ENCODE measurements around the gene ETNK2.

The ETNK2 gene

GRCh38 chr1:204169858-204170257 is 18.0 kb upstream of the ETNK2 start:
- TF ChIP-seq, protein P1, sequence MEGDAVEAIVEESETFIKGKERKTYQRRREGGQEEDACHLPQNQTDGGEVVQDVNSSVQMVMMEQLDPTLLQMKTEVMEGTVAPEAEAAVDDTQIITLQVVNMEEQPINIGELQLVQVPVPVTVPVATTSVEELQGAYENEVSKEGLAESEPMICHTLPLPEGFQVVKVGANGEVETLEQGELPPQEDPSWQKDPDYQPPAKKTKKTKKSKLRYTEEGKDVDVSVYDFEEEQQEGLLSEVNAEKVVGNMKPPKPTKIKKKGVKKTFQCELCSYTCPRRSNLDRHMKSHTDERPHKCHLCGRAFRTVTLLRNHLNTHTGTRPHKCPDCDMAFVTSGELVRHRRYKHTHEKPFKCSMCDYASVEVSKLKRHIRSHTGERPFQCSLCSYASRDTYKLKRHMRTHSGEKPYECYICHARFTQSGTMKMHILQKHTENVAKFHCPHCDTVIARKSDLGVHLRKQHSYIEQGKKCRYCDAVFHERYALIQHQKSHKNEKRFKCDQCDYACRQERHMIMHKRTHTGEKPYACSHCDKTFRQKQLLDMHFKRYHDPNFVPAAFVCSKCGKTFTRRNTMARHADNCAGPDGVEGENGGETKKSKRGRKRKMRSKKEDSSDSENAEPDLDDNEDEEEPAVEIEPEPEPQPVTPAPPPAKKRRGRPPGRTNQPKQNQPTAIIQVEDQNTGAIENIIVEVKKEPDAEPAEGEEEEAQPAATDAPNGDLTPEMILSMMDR (IDR thresholded peaks at IDR 0.05; ENCODE audit: insufficient read depth, low read depth, low read length, missing control alignments): no peak
- DNase-seq (ENCODE audit: low read depth): no peak
- no peak overlapping the region for H3K4me3 ChIP-seq (ENCODE audit: low read depth, low read length)

DNA sequence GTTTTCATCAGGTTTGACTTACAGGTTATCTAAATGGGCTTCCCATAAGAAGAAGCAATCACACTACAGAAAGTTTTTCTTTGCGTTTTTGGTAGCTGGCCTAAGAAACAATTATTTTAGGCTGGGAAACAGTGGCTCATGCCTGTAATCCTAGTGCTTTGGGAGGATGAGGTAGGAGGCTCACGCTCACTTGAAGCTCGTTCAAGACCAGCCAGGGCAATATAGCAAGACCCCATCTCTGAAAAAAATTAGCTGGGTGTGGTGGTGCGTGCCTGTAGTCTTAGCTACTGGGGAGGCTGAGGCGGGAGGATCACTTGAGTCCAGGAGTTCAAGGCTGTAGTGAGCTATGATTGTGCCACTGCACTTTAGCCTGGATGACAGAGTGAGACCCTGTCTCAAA is 15.9 kb upstream of the ETNK2 start:
- DNase-seq (ENCODE audit: low read depth): no peak
- H3K4me3 ChIP-seq (ENCODE audit: low read depth, low read length): no peak overlapping the region
- TF ChIP-seq, protein P1 (IDR thresholded peaks at IDR 0.05; ENCODE audit: insufficient read depth, low read depth, low read length, missing control alignments): no peak

DNA sequence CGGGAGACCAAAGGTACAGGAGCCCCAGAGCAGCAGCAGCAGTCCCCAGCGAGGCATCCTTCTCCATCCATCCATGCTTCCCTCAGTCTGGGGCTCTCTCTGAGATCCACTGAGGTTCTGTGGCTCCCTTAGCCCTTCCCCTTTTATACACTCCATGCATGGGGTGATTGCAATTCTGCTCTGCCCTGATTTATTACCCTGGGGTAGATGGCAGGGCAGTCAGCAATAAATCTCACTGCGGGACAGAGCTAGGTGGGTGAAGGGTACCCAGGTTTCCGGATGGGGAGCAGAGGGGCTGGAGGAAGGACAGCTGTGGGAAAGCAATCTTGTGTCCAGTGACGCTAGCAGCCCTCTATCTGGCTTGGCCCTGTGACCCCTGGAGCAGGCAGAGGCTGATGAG is 14.4 kb upstream of the ETNK2 start, which contains the start of gene REN:
Gene REN, minus strand, starts transcription at position 119 of the 400 bp plus-strand sequence. Its CDS starts 44 bp downstream, at position 75.
- no peak within 1 kb of the TSS for H3K4me3 ChIP-seq (ENCODE audit: low read depth, low read length)
- TF ChIP-seq, protein P1 (IDR thresholded peaks at IDR 0.05; ENCODE audit: insufficient read depth, low read depth, low read length, missing control alignments): no peak
- no peak for DNase-seq (ENCODE audit: low read depth)

DNA sequence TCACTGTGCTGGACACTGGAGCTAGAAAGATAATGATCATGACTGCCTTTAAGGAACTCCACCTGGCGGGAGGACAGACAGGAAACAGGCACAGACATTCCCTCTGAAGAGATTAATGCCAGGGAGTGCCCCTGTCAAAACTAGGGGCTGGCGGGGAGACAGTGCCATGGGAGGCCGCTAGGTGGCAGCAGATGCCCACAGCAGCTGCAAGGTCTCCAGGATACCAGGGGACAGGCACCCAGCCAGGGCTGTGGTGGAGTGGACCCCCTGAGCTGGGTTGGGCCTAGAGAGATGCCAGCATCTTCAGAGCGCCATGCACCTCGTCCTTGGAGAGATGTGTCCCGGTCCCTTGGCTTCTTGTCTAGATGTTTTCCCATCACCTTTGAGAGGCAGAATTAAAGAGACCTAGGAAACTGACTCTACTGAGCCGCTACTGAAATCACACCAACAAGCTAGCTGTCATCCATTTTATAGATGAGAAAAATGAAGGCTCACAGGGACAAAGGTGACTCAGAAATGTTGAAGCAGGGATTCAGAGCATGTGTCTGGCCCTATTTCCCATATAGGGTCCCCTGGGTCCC is 10.7 kb upstream of the ETNK2 start:
- peak; percentile 65 for DNase-seq (ENCODE audit: low read depth)
- no peak overlapping the region for H3K4me3 ChIP-seq (ENCODE audit: low read depth, low read length)
- TF ChIP-seq, protein P1 (IDR thresholded peaks at IDR 0.05; ENCODE audit: insufficient read depth, low read depth, low read length, missing control alignments): peak; percentile 99

DNA sequence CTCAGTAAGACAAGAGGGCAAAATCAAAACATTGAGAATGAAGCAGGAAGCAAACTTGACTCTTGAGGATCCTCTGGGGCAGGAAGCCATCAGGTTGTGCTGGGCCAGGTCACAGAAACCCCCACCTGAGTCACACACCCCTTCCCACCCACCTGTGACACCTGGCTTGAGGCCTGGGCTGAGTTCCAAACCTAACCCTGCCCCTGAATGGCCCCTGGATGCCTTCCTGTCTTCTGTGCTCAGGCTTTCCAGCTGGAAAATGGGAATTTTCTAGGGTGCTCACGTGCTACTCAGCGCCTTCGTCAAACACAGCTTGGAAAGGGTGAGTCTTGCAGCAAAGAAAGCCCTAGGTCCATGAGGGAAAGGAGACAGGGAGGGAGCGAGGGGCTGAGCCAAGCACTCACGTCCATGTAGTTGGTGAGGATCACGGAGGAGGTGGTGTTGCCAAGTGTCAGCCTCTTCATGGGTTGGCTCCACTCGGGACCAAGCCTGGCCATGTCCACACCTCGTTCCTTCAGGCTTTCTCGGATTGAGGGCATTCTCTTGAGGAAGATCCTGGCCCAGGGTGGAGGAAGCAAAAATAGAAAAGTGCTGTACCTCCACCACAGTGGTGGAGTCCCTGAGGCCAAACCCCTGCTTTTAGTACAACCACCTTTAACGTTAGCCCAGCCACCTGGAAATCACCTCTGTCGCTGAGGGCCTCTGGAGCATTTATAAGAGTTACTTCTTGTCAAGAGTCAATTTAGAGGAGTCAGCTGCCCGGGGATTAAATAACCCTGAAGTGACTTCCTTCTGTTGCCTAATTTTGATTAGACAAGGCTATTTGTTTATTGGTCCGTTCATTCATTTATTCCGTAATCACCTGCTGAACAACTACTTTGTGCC is 10.0 kb upstream of the ETNK2 start:
- TF ChIP-seq, protein P1 (IDR thresholded peaks at IDR 0.05; ENCODE audit: insufficient read depth, low read depth, low read length, missing control alignments): no peak
- DNase-seq (ENCODE audit: low read depth): no peak
- H3K4me3 ChIP-seq (ENCODE audit: low read depth, low read length): no peak overlapping the region

DNA sequence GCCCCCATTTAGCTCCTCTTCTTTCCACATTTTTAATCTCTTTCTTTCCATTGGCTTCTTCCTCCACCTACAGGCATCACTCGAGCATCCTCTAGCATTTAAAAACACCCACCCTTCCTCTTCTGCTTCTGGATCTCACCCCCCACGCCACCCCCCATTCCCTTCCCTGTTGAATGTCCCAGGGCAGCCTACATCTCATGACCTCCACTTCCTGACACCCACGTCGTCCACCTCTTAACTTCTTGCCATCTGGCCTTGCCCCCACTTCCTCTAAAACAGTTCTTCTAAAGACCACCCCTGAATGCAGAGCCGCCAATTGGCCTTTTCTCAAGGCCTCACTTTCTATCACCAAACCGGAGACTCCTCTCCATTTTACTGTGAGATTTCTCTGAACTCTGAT is 6.1 kb upstream of the ETNK2 start:
- TF ChIP-seq, protein P1 (IDR thresholded peaks at IDR 0.05; ENCODE audit: insufficient read depth, low read depth, low read length, missing control alignments): no peak
- no peak overlapping the region for H3K4me3 ChIP-seq (ENCODE audit: low read depth, low read length)
- DNase-seq (ENCODE audit: low read depth): no peak
